Renal pelvis (tissue), 4 donors: ENCODE results near the gene UGT1A3. TPM values are rescaled to one million over a fixed set of nuclear protein-coding genes. Genes with fewer than 3 reads are reported as not detected.

Experiments used
- DNase-seq: peaks from one replicate; pipeline ENCODE4 v3.0.0-alpha.2; 2013
- polyA plus RNA-seq, 3 donors: library from polyadenylated mRNA; unstranded; fragments of 120-200 nt; gene quantifications; one replicate each; pipeline ENCODE4 v1.2.1, GENCODE V29; 2013; ENCODE audit not compliant: insufficient read length in 3 of 3

UGT1A3 gene
- polyA plus RNA-seq, 3 donors = 0.14 TPM; not detected in 2

DNA sequence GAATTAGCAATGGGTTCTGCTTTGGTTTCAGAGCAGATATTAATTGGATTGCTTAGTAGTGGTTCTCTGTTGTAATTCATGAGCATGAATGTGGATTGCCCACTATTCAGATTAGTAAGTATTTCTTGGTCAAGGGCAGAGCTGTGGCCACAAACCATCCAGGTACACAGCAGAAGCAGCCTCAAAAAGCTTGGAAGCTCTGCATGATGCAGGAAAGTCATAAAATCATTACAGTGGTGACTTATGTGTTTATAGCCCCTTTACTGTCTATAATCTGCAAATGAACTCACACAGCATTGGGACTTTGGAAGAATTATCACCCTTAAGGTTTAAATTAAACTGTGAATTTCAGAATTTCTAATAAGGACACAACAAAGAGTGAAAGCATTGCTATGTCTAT lies 29.3 kb downstream of the UGT1A3 start:
- no peak for DNase-seq

DNA sequence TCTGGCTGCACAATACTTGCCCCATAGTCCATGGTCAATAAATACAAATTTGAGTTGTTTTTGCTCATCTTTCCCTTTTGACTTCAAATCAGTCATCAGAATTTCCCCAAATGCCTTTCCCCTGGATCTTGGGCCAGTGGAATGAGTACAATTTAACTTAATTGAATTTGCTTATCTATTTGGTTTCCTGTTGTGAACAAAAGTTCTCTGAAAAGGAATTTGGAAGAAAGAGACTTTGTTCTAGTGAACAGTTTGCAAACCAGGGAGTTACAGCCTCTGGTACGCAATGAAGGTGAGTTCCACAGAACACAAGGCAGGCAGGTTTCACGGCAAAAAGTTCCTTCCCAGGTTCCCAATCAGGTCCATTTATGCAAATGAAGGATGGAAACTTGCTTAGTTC lies 30.0 kb downstream of the UGT1A3 start:
- DNase-seq = no peak

DNA sequence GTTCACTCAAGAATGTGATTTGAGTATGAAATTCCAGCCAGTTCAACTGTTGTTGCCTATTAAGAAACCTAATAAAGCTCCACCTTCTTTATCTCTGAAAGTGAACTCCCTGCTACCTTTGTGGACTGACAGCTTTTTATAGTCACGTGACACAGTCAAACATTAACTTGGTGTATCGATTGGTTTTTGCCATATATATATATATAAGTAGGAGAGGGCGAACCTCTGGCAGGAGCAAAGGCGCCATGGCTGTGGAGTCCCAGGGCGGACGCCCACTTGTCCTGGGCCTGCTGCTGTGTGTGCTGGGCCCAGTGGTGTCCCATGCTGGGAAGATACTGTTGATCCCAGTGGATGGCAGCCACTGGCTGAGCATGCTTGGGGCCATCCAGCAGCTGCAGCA lies 31.2 kb downstream of the UGT1A3 start, which contains the start of gene UGT1A1:
UGT1A1 (plus strand) TSS at position 228 of the 400 bp plus-strand sequence; CDS start at position 246, 18 bp downstream.
- no peak for DNase-seq

DNA sequence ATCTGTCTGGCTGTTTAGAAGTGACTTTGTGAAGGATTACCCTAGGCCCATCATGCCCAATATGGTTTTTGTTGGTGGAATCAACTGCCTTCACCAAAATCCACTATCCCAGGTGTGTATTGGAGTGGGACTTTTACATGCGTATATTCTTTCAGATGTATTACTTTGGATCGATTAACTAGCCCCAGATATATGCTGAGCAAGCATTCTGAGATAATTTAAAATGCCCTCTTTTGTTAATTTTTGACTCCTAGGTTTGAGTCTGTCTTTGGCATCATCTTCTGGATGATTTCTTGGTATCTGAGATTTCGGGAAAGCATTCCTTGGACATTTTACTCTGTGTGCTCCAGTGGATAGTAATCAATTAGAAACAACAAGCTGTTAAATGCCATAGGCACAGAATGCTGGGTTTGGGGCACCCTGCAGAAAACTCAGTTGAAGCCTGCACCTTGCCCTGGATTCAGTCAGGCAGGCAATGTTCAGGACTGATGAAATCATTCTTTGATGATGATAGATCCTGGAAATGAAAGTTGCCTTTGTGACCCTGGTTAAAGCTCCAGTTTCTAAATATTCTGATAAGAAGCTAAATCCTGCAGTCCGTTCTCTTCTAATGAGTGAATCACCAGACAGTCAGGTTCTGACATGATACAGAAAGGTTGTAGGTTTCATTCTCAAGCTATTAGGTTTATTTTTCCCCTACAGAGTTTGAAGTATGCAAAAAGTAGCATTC lies 32.4 kb downstream of the UGT1A3 start:
- no peak for DNase-seq

DNA sequence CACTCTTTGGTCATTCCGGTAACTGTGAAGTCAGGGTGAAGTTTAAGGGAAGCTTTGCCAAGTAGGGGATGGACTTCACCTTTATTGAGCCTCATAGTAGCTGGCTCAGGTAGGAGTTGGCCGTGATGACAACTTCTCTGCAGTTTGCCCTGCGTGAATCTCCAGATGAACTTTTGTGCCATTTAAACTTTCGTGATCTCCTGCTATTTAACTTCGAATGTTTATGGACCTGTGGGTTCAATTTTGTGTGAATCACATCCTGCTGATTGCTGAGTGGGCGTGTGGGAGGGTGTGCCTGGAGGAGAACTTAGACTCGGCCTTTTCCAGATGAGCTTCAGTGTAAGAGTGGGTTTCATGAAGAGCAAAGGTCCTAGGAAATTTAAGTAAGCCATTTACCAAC lies 35.4 kb downstream of the UGT1A3 start:
- DNase-seq = no peak

DNA sequence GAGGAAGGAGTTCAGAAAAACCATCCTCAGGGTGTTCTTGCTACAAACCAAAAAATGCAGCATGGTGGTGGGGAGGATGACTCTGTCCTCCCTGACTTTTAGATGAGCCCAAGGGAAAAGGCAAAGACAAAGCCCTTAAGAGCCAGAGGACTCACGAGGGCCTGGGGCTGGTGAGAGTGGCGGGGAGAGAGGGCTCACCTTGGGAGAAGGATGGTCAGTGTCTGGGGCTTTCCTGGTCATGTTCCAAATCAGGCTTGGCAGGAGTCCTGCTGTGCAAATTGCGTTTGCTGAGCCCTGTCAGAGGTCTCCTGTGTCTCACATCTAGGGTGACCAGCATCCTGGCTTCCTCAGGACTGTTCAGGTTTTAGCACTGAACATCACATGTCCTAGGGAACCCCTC lies 35.9 kb downstream of the UGT1A3 start:
- no peak for DNase-seq

DNA sequence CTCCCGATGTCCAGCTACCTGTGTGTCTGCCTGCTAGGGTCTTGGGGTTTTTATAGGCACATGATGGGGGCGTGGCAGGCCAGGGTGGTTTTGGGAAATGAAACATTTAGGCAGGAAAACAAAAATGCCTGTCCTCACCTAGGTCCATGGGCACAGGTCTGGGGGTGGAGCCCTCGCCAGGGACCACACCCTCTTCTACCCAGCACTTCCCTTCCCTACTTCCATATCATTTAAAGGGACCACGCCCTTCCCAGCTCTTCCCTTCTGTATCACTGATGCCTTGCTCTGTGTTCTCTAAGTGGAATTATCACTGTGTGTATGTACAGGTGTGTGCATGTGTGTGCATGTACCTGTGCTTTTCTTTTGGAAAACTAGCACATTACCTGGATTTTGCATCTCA lies 37.6 kb downstream of the UGT1A3 start:
- no peak for DNase-seq

DNA sequence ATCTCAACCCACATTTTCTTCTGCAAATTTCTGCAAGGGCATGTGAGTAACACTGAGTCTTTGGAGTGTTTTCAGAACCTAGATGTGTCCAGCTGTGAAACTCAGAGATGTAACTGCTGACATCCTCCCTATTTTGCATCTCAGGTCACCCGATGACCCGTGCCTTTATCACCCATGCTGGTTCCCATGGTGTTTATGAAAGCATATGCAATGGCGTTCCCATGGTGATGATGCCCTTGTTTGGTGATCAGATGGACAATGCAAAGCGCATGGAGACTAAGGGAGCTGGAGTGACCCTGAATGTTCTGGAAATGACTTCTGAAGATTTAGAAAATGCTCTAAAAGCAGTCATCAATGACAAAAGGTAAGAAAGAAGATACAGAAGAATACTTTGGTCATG lies 39.2 kb downstream of the UGT1A3 start:
- no peak for DNase-seq

DNA sequence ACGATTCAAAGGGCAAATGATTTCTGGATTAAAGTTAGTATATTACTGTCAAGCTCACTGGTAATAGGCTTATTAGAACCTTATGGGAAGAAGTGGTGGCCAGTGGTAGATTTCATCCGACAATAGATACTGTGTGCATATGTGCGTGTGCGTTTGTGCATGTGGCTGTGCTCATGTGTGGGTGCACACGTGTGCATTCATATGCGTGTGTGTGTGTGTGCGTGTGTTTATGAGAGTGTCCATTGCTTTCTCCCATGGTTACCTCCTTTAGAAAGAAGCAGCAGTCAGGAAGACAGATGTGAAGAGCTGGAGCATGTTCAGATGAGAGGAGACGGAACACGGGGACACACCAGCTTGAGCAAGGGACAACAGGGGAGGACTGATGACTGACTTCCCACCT lies 40.4 kb downstream of the UGT1A3 start:
- no peak for DNase-seq

DNA sequence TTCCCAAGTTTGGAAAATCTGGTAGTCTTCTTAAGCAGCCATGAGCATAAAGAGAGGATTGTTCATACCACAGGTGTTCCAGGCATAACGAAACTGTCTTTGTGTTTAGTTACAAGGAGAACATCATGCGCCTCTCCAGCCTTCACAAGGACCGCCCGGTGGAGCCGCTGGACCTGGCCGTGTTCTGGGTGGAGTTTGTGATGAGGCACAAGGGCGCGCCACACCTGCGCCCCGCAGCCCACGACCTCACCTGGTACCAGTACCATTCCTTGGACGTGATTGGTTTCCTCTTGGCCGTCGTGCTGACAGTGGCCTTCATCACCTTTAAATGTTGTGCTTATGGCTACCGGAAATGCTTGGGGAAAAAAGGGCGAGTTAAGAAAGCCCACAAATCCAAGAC lies 43.3 kb downstream of the UGT1A3 start:
- DNase-seq = no peak

DNA sequence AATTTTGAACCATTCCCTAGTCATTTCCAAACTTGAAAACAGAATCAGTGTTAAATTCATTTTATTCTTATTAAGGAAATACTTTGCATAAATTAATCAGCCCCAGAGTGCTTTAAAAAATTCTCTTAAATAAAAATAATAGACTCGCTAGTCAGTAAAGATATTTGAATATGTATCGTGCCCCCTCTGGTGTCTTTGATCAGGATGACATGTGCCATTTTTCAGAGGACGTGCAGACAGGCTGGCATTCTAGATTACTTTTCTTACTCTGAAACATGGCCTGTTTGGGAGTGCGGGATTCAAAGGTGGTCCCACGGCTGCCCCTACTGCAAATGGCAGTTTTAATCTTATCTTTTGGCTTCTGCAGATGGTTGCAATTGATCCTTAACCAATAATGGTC lies 43.7 kb downstream of the UGT1A3 start:
- no peak for DNase-seq

DNA sequence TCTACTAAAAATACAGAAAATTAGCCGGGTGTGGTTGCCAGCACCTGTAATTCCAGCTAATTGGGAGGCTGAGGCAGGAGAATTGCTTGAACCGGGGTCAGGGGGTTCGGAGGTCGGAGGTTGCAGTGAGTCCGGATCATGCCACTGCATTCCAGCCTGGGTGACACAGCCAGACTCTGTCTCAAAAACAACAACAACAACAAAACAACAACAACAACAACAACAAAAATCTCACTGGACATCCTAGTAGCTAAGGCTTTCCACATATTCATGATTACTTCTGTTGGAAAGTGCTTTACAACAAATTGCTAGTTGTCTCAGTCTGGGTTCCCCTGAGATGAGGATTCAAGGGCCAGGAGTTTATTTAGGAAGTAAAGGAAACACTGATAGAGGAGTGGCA lies 45.0 kb downstream of the UGT1A3 start:
- DNase-seq = no peak

DNA sequence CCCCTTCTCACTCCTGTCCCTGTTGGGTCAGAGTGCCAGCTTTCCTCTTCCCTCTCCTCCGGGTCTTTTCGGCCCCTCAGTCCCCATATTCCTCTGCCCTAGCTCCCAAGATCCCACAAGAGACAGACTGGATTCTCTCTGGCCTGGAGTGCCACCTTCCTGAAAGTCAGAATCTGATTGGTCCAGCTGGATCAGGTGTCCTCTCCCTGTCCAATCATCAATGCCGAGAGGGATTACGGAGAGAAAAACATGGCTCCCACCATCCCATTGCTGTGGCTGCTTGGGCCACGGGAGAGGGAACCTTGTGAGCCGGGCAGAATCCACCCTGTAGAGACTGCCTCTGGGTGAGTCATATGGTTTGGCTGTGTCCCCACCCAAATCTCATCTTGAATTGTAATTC lies 46.6 kb downstream of the UGT1A3 start:
- no peak for DNase-seq

DNA sequence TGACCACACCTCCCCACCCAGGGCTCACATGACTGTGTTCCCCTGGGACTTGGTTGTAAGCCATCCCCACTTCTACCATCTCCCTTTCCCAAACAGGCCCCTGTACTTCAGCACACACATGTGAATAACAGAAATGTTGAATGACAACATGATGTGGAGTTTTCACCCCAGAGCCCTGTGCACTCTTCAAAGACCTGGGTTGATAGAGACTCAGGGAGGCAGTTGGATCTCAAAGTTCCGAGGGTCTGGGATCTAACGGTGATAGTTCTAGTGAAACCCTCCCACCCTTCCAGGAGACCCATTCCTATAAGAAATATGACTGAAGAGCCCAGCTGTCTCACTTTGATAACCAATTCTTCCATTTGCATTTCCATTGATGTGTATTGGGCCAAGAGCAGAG lies 49.2 kb downstream of the UGT1A3 start, which contains the start of gene MROH2A:
MROH2A (plus strand) TSS at position 301 of the 400 bp plus-strand sequence. CDS start 1,029 bp downstream, outside the sequence.
- no peak for DNase-seq

DNA sequence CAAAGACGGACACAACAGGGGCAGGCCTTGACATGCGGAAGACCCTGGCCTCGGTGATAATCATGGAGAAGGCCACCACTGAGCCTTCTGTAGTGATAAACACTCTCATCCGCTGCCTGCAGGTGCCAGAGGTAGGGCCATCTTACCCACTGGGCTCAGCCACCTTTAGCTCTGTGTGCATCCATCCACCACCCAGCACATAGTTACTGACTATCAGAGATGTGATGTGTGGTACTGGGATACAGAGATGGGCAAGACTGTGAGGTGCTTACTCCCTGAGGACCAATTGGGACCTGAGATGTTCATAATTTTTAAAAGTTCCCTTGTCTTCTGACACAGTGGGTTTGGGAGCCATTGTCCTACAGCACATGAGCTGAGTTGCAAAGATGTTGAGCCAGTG lies 50.9 kb downstream of the UGT1A3 start:
- DNase-seq = no peak

DNA sequence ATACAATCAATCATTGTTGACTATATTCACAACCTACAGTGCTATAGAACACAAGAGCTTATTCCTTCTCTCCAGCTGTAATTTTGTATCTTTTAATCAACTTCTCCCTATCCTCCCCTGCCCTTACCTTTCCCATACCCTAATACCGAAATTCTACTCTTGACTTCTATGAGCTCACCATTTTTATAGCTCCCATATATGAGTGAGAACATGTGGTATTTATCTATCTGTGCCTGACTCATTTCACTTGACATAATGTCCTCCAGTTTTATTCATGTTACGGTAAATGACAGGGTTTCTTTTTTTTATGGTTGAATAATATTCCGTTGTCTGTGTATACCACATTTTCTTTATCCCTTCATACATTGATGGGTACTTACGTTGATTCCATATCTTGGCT lies 51.9 kb downstream of the UGT1A3 start:
- DNase-seq = no peak

DNA sequence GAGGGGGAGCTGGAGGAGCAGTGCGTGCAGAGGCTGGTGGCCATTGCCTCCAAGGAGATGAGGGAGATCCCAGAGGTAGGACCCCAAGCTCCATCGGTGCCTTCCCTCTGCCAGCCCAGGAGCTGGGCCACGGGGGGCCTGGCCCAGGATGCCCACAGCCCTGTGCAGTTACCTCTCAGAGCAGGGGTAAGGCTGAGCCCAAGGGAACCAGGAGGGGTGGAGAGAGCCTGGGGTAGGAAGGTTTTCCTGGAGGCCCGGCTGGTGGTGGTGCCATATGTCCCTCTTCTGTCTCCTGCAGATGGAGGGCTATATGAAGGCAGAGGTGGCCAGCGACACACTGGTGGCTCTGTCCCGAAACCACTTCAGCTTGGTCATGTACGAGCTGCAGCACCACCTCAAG lies 60.7 kb downstream of the UGT1A3 start:
- DNase-seq = no peak

DNA sequence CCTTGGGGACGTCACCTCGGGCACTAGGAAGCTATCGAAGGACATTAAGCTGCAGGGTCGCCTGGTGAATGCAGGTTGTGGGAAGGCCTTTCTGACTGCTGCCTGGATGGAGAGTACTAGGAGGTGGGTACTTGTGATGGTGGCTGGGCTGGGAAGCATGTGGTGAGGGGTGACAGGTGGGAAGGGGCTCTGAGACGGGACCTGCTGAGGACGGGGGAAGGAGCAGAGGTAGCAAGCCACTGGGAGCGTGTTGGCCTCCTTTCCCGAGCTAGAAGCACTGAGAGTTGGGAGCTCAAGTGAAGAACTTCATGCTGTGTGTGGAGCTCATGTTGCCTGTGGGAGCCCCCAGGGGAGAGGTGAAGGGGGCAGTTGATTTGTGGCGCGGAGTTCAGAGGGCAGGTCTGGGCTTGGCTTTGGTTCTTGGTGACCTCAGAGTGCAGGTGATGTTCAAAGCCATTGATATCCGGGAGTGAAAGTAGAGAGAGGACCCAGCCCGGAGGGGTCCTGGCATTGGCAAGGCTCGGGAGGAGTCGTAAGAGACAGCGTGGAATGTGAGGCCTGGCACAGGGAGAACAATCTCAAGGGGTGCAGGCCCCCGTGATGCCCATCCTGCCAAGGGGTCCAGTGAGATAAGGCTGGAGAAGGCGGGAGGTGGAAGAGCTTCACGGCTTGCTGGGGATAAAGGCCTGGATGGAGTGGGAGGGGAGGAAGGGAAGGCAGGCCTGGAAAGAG lies 62.5 kb downstream of the UGT1A3 start:
- no peak for DNase-seq

DNA sequence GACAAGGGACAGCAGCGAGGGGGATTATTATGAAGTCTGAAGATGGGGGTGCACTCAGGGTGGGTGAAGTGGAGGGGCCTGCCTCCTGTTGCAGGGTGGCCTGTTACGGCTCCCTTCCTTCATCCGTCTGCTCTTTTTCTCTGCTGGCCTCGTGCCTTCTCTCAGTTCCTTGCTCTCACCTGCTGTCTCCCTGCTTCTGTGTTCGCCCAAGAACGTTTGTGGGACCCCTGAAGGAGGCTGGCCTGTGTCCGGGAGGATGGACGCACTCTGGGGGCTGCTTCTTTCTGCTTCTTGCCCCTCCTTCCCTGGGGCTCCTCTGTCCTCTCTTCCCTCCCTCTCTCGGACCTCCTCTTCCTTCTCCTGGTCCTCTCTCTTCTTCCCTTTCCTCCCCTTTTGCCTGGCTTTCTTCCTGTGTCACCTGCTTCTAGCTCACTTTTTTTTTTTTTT lies 63.1 kb downstream of the UGT1A3 start:
- no peak for DNase-seq

DNA sequence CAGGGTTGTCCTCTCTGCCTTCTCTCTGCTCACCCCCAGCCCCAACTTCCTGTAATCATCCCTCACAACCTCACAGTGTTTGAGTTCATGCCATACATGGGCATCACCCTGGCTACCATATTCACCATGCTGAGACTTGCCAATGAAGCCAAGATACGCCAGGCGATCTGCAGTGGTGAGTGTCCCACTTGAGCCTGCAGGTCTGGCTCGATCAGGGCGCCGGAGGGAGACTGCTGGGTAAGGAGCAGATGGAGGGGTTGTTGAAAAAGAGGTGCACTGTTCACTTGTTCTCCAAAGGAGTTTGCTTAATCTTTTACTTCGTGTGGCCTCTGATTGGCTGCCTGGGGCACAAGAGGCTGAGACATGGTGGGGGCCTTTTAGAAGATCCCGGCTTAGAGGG lies 63.9 kb downstream of the UGT1A3 start:
- no peak for DNase-seq

DNA sequence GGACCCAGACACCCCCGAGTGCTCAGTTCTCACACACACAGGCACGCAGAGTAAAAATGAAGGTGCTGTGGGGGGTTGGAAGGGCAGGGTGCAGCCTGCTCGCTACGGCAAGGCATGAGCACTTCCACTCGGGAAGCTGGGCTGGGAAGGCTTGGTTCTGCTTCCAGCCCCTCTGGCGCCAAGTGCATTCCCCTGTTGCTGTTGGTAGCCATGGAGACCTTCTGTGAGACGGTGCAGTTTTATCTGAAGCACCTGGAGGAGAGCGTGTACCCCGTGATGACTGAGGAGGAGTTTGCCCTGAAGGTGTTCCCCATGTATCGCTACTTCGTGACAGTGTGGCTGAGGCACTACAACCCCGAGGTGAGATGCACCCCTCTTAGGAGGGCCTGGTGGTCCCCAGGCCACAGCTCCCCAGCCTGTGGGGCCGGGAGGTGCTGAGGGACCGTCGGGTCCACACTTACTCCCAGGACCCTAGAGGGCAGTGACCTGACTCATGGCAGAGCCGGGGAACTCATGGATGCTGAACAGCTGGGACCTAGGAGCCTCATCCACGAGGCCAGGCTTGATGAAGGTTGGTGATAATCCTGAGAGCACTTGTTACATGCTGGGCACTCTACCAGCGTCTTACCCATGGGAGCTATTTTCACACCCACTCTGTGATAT lies 64.8 kb downstream of the UGT1A3 start:
- no peak for DNase-seq

DNA sequence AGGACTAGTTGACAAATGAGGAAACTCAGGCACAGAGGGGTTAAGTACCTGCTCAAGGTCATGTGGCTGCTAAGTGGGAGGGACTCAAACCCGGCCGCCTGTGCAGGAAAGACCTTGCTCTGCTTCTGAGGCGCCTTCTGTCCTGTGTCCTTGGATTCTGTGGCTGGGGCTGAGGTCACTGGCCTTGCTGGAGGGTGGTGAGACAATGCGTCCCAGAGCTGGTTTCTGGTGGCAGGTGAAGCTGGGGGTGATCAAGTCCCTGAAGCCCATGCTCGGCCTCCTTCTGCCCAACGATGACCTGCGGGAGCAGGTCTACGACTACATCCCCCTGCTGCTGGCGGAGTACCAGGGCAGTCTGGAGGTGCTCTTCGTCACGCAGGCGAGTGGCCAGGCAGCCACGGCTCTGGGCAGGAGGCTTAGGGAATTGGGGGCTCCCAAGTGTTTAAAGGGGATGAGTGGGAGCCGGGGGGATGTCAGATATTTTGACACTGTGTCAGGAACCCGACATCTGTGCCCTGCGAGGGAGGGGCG lies 65.4 kb downstream of the UGT1A3 start:
- no peak for DNase-seq

DNA sequence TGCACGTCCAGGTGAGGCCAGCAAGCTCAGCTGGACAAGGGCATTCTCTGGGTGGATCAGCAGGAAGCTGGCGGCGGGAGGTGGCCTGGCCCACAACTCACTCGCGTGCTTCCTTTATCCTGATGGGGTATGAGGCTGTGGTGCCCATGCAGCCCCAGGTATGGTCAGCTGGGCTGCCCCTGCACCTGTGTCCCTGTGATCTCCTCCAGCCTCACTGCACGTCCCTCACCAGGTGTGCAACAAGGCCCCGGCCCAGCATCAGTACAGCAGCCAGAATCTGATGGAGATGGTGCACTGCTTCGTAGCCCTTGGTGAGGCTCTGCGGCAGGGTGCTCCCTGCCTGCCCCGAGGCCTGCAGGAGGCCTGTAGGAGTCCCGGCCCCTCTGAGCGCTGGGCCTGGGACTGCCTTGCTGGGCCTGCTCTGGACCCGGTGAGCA lies 66.9 kb downstream of the UGT1A3 start:
- no peak for DNase-seq
